HepG2 (cell line): ENCODE measurements around the gene OR10A3. TPM values are rescaled to one million over a fixed set of nuclear protein-coding genes. Genes with fewer than 3 reads are reported as not detected.

Experiments used
- CCAR2 ChIP-seq: fragments of 200-400 bp; formaldehyde crosslinking; optimal IDR thresholded peaks from 2 replicates; pipeline ENCODE3; 2018; ENCODE audit warnings: low read depth, mild to moderate bottlenecking, low read length, moderate library complexity
- ELF1 ChIP-seq: sonication (generic); formaldehyde crosslinking; IDR thresholded peaks from 2 replicates; pipeline ENCODE4 v1.4.0; 2020; ENCODE audit warnings: missing genetic modification reagents
- FOXO1 ChIP-seq: sonication (generic); formaldehyde crosslinking; IDR thresholded peaks from 2 replicates; pipeline ENCODE4 v1.4.0; 2020; ENCODE audit warnings: missing genetic modification reagents
- HDAC6 ChIP-seq: fragments of 200-600 bp; sonication (generic); IDR thresholded peaks from 2 replicates; pipeline ENCODE4 v1.7.0; 2017; ENCODE audit warnings: mild to moderate bottlenecking, antibody characterized with exemption, low read length, low read depth
- MIXL1 ChIP-seq: IDR thresholded peaks from 2 replicates; pipeline ENCODE4 v1.6.1; 2016
- PBX2 ChIP-seq: IDR thresholded peaks from 2 replicates; pipeline ENCODE4 v1.6.1; 2016; ENCODE audit warnings: control low read depth
- POLR2G ChIP-seq: fragments of 200-400 bp; formaldehyde crosslinking; IDR thresholded peaks from 2 replicates; pipeline ENCODE4 v1.6.1; 2018; ENCODE audit warnings: mild to moderate bottlenecking, low read depth, low read length, moderate library complexity
- RXRA ChIP-seq: sonication (generic); formaldehyde crosslinking; IDR thresholded peaks from 2 replicates; pipeline ENCODE4 v1.5.1; 2020; ENCODE audit warnings: missing genetic modification reagents
- STAT5B ChIP-seq: sonication (generic); formaldehyde crosslinking; IDR thresholded peaks from 2 replicates; pipeline ENCODE4 v1.4.0; 2020; ENCODE audit warnings: missing genetic modification reagents
- SUZ12 ChIP-seq: fragments of 150-350 bp; IDR thresholded peaks from 2 replicates; pipeline ENCODE4 v1.6.1; 2014; ENCODE audit warnings: low read depth, low read length
- ZNF260 ChIP-seq: sonication (generic); formaldehyde crosslinking; IDR thresholded peaks from 2 replicates; pipeline ENCODE4 v1.4.0; 2020; ENCODE audit warnings: missing genetic modification reagents, low read depth, mild to moderate bottlenecking, borderline replicate concordance
- ZNF367 ChIP-seq: sonication (generic); formaldehyde crosslinking; IDR thresholded peaks from 2 replicates; pipeline ENCODE4 v1.4.0; 2020; ENCODE audit warnings: missing genetic modification reagents, borderline replicate concordance
- ZNF512 ChIP-seq: sonication (generic); formaldehyde crosslinking; IDR thresholded peaks from 2 replicates; pipeline ENCODE4 v1.4.0; 2020; ENCODE audit warnings: mild to moderate bottlenecking, missing genetic modification reagents
- ZNF672 ChIP-seq: sonication (generic); formaldehyde crosslinking; IDR thresholded peaks from 2 replicates; pipeline ENCODE4 v1.8.1; 2022; ENCODE audit warnings: missing genetic modification reagents
- polyA plus RNA-seq, 8 experiments: library from polyadenylated mRNA; depleted of rRNA in 3 of 8; stranded (reverse) in 7 of 8; unstranded in 1 of 8; fragments of >200 nt; fragmentation: Illumina TruSeq in 4 of 8; extraction: Trizol in 4 of 8; gene quantifications; 2 replicates each; pipeline versions ENCODE4 v1.2.1 to v1.2.3, GENCODE V29; 2011 to 2016; ENCODE audit warnings: low read depth in 4 of 8, missing spikeins in 1 of 8, mixed read lengths in 1 of 8; ENCODE audit not compliant: insufficient read depth in 1 of 8
- total RNA-seq, 5 experiments: library from RNA; depleted of rRNA; stranded (reverse); fragments of >200 nt; fragmentation: Illumina TruSeq; extraction: Trizol; gene quantifications; 2 replicates each; pipeline ENCODE4 v1.2.3, GENCODE V29; 2016; ENCODE audit warnings: low read depth in 1 of 5
- TF ChIP-seq, protein P1 (sequence below): IDR thresholded peaks from 2 replicates; pipeline ENCODE4 v1.6.1; 2016; ENCODE audit warnings: low read depth, control low read depth
- TF ChIP-seq, protein P2 (sequence below): sonication (generic); formaldehyde crosslinking; IDR thresholded peaks from 2 replicates; pipeline ENCODE4 v1.4.0; 2020; ENCODE audit warnings: missing genetic modification reagents

Gene OR10A3
- total and polyA plus RNA-seq, 2 of the 13 experiments (the other 11 are each of a cell fraction or from before 2014, with no cell fraction given) = not detected

GRCh38 chr11:7986768-7987559 lies 45.5 kb upstream of the OR10A3 start, which contains the start of gene EIF3F (continued):
- TF ChIP-seq FOXO1 (CRISPR knock-in tag) (no peak; the same call in 1 of the 2 replicates), PBX2 (CRISPR knock-in tag) (no peak), POLR2G (peak; percentile 72), ZNF367 (CRISPR knock-in tag) (no peak), ZNF672 (CRISPR knock-in tag) (no peak), ZNF512 (CRISPR knock-in tag) (no peak), ELF1 (CRISPR knock-in tag) (peak; percentile 72), HDAC6 (no peak), MIXL1 (CRISPR knock-in tag) (peak; percentile 95), STAT5B (CRISPR knock-in tag) (no peak), ZNF260 (CRISPR knock-in tag) (no peak), RXRA (CRISPR knock-in tag) (peak; percentile 27; the same call in 1 of the 2 replicates), SUZ12 (no peak), CCAR2 (peak; percentile 95)
- TF ChIP-seq, protein P1, sequence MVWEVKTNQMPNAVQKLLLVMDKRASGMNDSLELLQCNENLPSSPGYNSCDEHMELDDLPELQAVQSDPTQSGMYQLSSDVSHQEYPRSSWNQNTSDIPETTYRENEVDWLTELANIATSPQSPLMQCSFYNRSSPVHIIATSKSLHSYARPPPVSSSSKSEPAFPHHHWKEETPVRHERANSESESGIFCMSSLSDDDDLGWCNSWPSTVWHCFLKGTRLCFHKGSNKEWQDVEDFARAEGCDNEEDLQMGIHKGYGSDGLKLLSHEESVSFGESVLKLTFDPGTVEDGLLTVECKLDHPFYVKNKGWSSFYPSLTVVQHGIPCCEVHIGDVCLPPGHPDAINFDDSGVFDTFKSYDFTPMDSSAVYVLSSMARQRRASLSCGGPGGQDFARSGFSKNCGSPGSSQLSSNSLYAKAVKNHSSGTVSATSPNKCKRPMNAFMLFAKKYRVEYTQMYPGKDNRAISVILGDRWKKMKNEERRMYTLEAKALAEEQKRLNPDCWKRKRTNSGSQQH = peak; percentile 64; the same call in 1 of the 2 replicates
- TF ChIP-seq, protein P2, sequence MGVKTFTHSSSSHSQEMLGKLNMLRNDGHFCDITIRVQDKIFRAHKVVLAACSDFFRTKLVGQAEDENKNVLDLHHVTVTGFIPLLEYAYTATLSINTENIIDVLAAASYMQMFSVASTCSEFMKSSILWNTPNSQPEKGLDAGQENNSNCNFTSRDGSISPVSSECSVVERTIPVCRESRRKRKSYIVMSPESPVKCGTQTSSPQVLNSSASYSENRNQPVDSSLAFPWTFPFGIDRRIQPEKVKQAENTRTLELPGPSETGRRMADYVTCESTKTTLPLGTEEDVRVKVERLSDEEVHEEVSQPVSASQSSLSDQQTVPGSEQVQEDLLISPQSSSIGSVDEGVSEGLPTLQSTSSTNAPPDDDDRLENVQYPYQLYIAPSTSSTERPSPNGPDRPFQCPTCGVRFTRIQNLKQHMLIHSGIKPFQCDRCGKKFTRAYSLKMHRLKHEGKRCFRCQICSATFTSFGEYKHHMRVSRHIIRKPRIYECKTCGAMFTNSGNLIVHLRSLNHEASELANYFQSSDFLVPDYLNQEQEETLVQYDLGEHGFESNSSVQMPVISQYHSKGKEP (CRISPR knock-in tag) = no peak
